B cell (primary cell): ENCODE results near the gene GRIA3. TPM values are rescaled to one million over a fixed set of nuclear protein-coding genes. Genes with fewer than 3 reads are reported as not detected.

Experiments
- ATAC-seq: fragments of 200-7000 bp; cut with Tn5 transposase; one replicate; pipeline ENCODE4 v1.10.0; 2021; ENCODE audit warnings: low read depth, mild to moderate bottlenecking, moderate number of reproducible peaks, moderate library complexity
- CTCF ChIA-PET: fragments of 350-600 bp; sonication (Branson Sonifier 250); formaldehyde crosslinking; loops from one replicate; lab custom pipeline; 2021; ENCODE audit warnings: antibody characterized with exemption, inconsistent platforms; lab: Charles Lee
- POLR2A ChIA-PET: fragments of 350-600 bp; sonication (Branson Sonifier 250); formaldehyde crosslinking; loops from one replicate; lab custom pipeline; 2021; ENCODE audit warnings: antibody characterized with exemption; lab: Charles Lee
- DNase-seq: peaks from one replicate; pipeline ENCODE4 v3.0.0; 2013
- H2AFZ ChIP-seq: 2 replicates; pipeline ENCODE4 v1.6.1; 2012; ENCODE audit warnings: mild to moderate bottlenecking, low read depth, low read length; ENCODE audit not compliant: insufficient read depth, poor library complexity, severe bottlenecking
- H3K27ac ChIP-seq, 2 donors: 1 replicate in 1 of 2; 2 replicates in 1 of 2; pipeline ENCODE4 v1.5.1; 2012 to 2013; ENCODE audit warnings: low read length in 2 of 2, mild to moderate bottlenecking in 2 of 2, moderate library complexity in 1 of 2
- H3K27me3 ChIP-seq, 4 experiments: fragments of 200-600 bp in 1 of 4; sonication (generic) in 1 of 4; replicated peaks in 1 of 4; 1 replicate in 2 of 4; 2 replicates in 2 of 4; pipeline versions ENCODE4 v1.6.1 to v1.7.0; 2013 to 2016; ENCODE audit warnings: low read length in 3 of 4, mild to moderate bottlenecking in 2 of 4, mixed read lengths in 1 of 4, moderate library complexity in 1 of 4; ENCODE audit not compliant: insufficient read depth in 4 of 4, control insufficient read depth in 3 of 4; ENCODE audit errors: control extremely low read depth in 1 of 4
- H3K36me3 ChIP-seq, 2 experiments: replicated peaks in 1 of 2; 1 replicate in 1 of 2; 2 replicates in 1 of 2; pipeline versions ENCODE4 v1.6.1 to v1.7.1; 2013; ENCODE audit warnings: low read length in 1 of 2; ENCODE audit not compliant: insufficient read depth in 2 of 2, control insufficient read depth in 1 of 2; ENCODE audit errors: control extremely low read depth in 1 of 2, extremely low read depth in 1 of 2
- H3K4me1 ChIP-seq, 2 donors: fragments of 200-600 bp in 1 of 2; sonication (generic) in 1 of 2; 1 replicate in 1 of 2; 2 replicates in 1 of 2; pipeline versions ENCODE4 v1.5.1 to v1.6.1; 2013 to 2017; ENCODE audit warnings: low read length in 2 of 2; ENCODE audit not compliant: control insufficient read depth in 2 of 2, insufficient read depth in 2 of 2
- H3K4me2 ChIP-seq: replicated peaks from 2 replicates; pipeline ENCODE3; 2012; ENCODE audit warnings: mild to moderate bottlenecking, low read depth, low read length; ENCODE audit not compliant: poor library complexity, severe bottlenecking
- H3K4me3 ChIP-seq, 5 experiments: fragments of 200-600 bp in 1 of 5; sonication (generic) in 1 of 5; 1 replicate in 3 of 5; 2 replicates in 2 of 5; pipeline versions ENCODE4 v1.5.1 to v1.7.0; 2011 to 2016; ENCODE audit warnings: low read length in 4 of 5, mild to moderate bottlenecking in 4 of 5, low read depth in 2 of 5, control low read depth in 1 of 5, moderate library complexity in 1 of 5; ENCODE audit not compliant: insufficient read depth in 1 of 5; ENCODE audit errors: control extremely low read depth in 1 of 5, extremely low read depth in 1 of 5
- H3K79me2 ChIP-seq: fragments of 200-600 bp; sonication (generic); one replicate; pipeline ENCODE4 v1.6.0; 2016; ENCODE audit warnings: low read length; ENCODE audit not compliant: control insufficient read depth, insufficient read depth
- H3K9ac ChIP-seq: fragments of 200-600 bp; sonication (generic); 2 replicates; pipeline ENCODE4 v1.6.1; 2017; ENCODE audit warnings: mild to moderate bottlenecking, low read length, moderate library complexity
- H3K9me3 ChIP-seq, 3 donors: one replicate each; pipeline versions ENCODE4 v1.6.1 to v1.7.1; 2013; ENCODE audit warnings: low read length in 2 of 3; ENCODE audit not compliant: control insufficient read depth in 2 of 3, insufficient read depth in 1 of 3; ENCODE audit errors: control extremely low read depth in 1 of 3
- H4K20me1 ChIP-seq: 2 replicates; pipeline ENCODE4 v1.6.0; 2012; ENCODE audit warnings: mild to moderate bottlenecking, low read length; ENCODE audit not compliant: insufficient read depth, control insufficient read depth, poor library complexity, severe bottlenecking
- H3K27ac Mint-ChIP-seq: one replicate; pipeline ENCODE4 v1.8.0; 2021; ENCODE audit warnings: mixed read lengths
- H3K27me3 Mint-ChIP-seq: one replicate; pipeline ENCODE4 v1.8.0; 2021; ENCODE audit warnings: mixed read lengths
- H3K4me1 Mint-ChIP-seq: one replicate; pipeline ENCODE4 v1.8.0; 2021; ENCODE audit warnings: mixed read lengths
- H3K4me3 Mint-ChIP-seq: one replicate; pipeline ENCODE4 v1.8.0; 2021; ENCODE audit warnings: mixed read lengths
- H3K9me3 Mint-ChIP-seq: one replicate; pipeline ENCODE4 v1.8.0; 2022; ENCODE audit warnings: mixed read lengths; ENCODE audit not compliant: insufficient read depth
- CTCF ChIP-seq: fragments of 200-600 bp; IDR thresholded peaks from one replicate; pipeline ENCODE4 v1.8.0; 2022; ENCODE audit warnings: antibody characterized with exemption, mild to moderate bottlenecking
- EZH2 ChIP-seq: IDR thresholded peaks from 2 replicates; pipeline ENCODE4 v1.6.1; 2012; ENCODE audit warnings: borderline replicate concordance, low read depth, mild to moderate bottlenecking, moderate library complexity, low read length; ENCODE audit not compliant: insufficient read depth, poor library complexity, severe bottlenecking
- WGBS: methylation state at CpG from one replicate; pipeline ENCODE4 v1.1.5; 2013; ENCODE audit warnings: missing lambda C conversion rate; ENCODE audit not compliant: insufficient coverage; 5-methylcytosine and 5-hydroxymethylcytosine counted together
- intact Hi-C: fragments of 100-400 bp; cut with micrococcal nuclease; formaldehyde crosslinking; loops from one replicate; pipeline ENCODE4 v1.10.0; 2022
- polyA plus RNA-seq: library from polyadenylated mRNA; depleted of rRNA; stranded (reverse); fragments of >200 nt; gene quantifications from 2 replicates; pipeline ENCODE4 v1.2.3, GENCODE V29; 2012
- total RNA-seq, 2 donors: library from RNA; stranded (reverse); fragments of 120-200 nt in 1 of 2; gene quantifications; 1 replicate in 1 of 2; 2 replicates in 1 of 2; pipeline versions ENCODE4 v1.2.3 to v1.2.4, GENCODE V29; 2013 to 2022

The GRIA3 gene
- total and polyA plus RNA-seq, 2 donors (not counting 1 experiment from before 2014, with no cell fraction given), result not detected

- no peak overlapping the region for H3K27ac Mint-ChIP-seq
- Histone ChIP-seq H3K27ac (no peak overlapping the region), H3K4me1 (no peaks in the 10 kb centered on the region), H3K9ac (no peak overlapping the region), H3K27me3 (no peaks in the 10 kb centered on the region), H3K36me3 (no peaks in the 10 kb centered on the region), H3K9me3 (no peaks in the 10 kb centered on the region), H3K4me2 (no peak overlapping the region), H2AFZ (no peak overlapping the region), H3K79me2 (no peaks in the 10 kb centered on the region), H3K4me3 (no peak overlapping the region), H4K20me1 (no peaks in the 10 kb centered on the region)
- ATAC-seq (no peak), DNase-seq (no peak)
- no peaks in the 10 kb centered on the region for H3K27me3 Mint-ChIP-seq
- H3K4me3 Mint-ChIP-seq, result no peak overlapping the region
- H3K9me3 Mint-ChIP-seq, result no peaks in the 10 kb centered on the region
- H3K4me1 Mint-ChIP-seq, result no peaks in the 10 kb centered on the region
- ChIA-PET POLR2A (no interaction called here), CTCF (no interaction called here)
- intact Hi-C loops, result no loop called here
- no peak for TF ChIP-seq EZH2
Observed at GRCh38 chrX:123210252-123210651, 26.2 kb downstream of the GRIA3 start.

GRCh38 chrX:123215397-123216089 is 31.5 kb downstream of the GRIA3 start:
- intact Hi-C loops, result no loop called here
- no peaks in the 10 kb centered on the region for H3K9me3 Mint-ChIP-seq
- H3K4me1 Mint-ChIP-seq, result no peaks in the 10 kb centered on the region
- CTCF ChIA-PET, result no interaction called here
- H3K27me3 Mint-ChIP-seq, result no peaks in the 10 kb centered on the region
- Histone ChIP-seq H3K36me3 (no peaks in the 10 kb centered on the region), H3K27me3 (no peaks in the 10 kb centered on the region), H3K9me3 (no peaks in the 10 kb centered on the region), H3K4me1 (no peaks in the 10 kb centered on the region), H2AFZ (no peak overlapping the region), H3K4me3 (no peak overlapping the region), H3K79me2 (no peaks in the 10 kb centered on the region), H3K4me2 (no peak overlapping the region), H3K9ac (no peak overlapping the region), H4K20me1 (no peaks in the 10 kb centered on the region), H3K27ac (no peak overlapping the region)
- no peak for TF ChIP-seq CTCF
- no peak for TF ChIP-seq EZH2
- no peak overlapping the region for H3K27ac Mint-ChIP-seq
- ATAC-seq (no peak), DNase-seq (no peak)
- H3K4me3 Mint-ChIP-seq, result no peak overlapping the region
- POLR2A ChIA-PET, result no interaction called here
- 75% methylated on average over 1 of the region's 7 CpGs for WGBS
